OCI-LY7 (cell line): Measurements from ENCODE around the gene SOX18. TPM values are rescaled to one million over a fixed set of nuclear protein-coding genes. Genes with fewer than 3 reads are reported as not detected.

Experiments
- BruUV-seq: library from RNA; stranded (reverse); fragments of 400-500 nt; replicated peaks from 2 replicates; lab custom pipeline; 2021; lab: Mats Ljungman, UMichigan
- CTCF ChIA-PET: fragments of 300-600 bp; sonication (Branson Sonifier 250); formaldehyde crosslinking; loops from one replicate; lab custom pipeline; 2022; ENCODE audit warnings: antibody characterized with exemption; ENCODE audit not compliant: unreplicated experiment; lab: Charles Lee
- POLR2A ChIA-PET: fragments of 300-600 bp; sonication (Branson Sonifier 250); formaldehyde crosslinking; loops from one replicate; lab custom pipeline; 2022; ENCODE audit warnings: antibody characterized with exemption; lab: Charles Lee
- DNase-seq: peaks from one replicate; pipeline ENCODE4 v3.0.0-alpha.2; 2015; ENCODE audit warnings: low spot score
- H2AFZ ChIP-seq: fragments of 200-600 bp; sonication (generic), shearing (Covaris generic); 2 replicates; pipeline ENCODE4 v1.6.1; 2014; ENCODE audit warnings: mild to moderate bottlenecking, antibody characterized with exemption, low read length, moderate library complexity
- H3K27ac ChIP-seq: fragments of 200-600 bp; sonication (generic); 2 replicates; pipeline ENCODE4 v1.5.1; 2014; ENCODE audit warnings: mixed run types, low read depth, mild to moderate bottlenecking, moderate library complexity, low read length, inconsistent platforms; ENCODE audit not compliant: poor library complexity, severe bottlenecking
- H3K36me3 ChIP-seq: fragments of 200-600 bp; sonication (generic); 2 replicates; pipeline ENCODE4 v1.6.1; 2014; ENCODE audit warnings: mild to moderate bottlenecking, antibody characterized with exemption, low read length, moderate library complexity, mixed read lengths; ENCODE audit not compliant: insufficient read depth
- H3K4me1 ChIP-seq: fragments of 200-600 bp; sonication (generic); 2 replicates; pipeline ENCODE4 v1.5.1; 2014; ENCODE audit warnings: mild to moderate bottlenecking, low read length; ENCODE audit not compliant: insufficient read depth, poor library complexity, severe bottlenecking
- H3K4me2 ChIP-seq: fragments of 200-600 bp; sonication (generic); 2 replicates; pipeline ENCODE4 v1.6.1; 2014; ENCODE audit warnings: mild to moderate bottlenecking, low read length
- H3K4me3 ChIP-seq: fragments of 200-600 bp; sonication (generic); 2 replicates; pipeline ENCODE4 v1.5.1; 2014; ENCODE audit warnings: mild to moderate bottlenecking, low read depth, low read length; ENCODE audit not compliant: poor library complexity, severe bottlenecking
- H3K79me2 ChIP-seq: fragments of 200-600 bp; sonication (generic); 2 replicates; pipeline ENCODE4 v1.6.1; 2016; ENCODE audit warnings: low read depth, mild to moderate bottlenecking, low read length, moderate library complexity, mixed read lengths; ENCODE audit not compliant: insufficient read depth
- H3K9me2 ChIP-seq: fragments of 200-600 bp; sonication (generic); 2 replicates; pipeline ENCODE4 v1.6.1; 2016; ENCODE audit warnings: mild to moderate bottlenecking, low read length, mixed read lengths; ENCODE audit not compliant: insufficient read depth
- H3K9me3 ChIP-seq: fragments of 200-600 bp; sonication (generic); 2 replicates; pipeline ENCODE4 v1.6.1; 2014; ENCODE audit warnings: mild to moderate bottlenecking, mixed run types, low read length, mixed read lengths
- H4K20me1 ChIP-seq: fragments of 200-600 bp; sonication (generic); 2 replicates; pipeline ENCODE4 v1.6.1; 2014; ENCODE audit warnings: mild to moderate bottlenecking, antibody characterized with exemption, low read length, moderate library complexity, mixed read lengths; ENCODE audit not compliant: insufficient read depth
- EZH2phosphoT487 ChIP-seq: fragments of 200-600 bp; sonication (generic); IDR thresholded peaks from 2 replicates; pipeline ENCODE4 v1.6.1; 2018; ENCODE audit warnings: low read depth, borderline replicate concordance, mild to moderate bottlenecking, mixed run types, antibody characterized with exemption, low read length, moderate library complexity, mixed read lengths
- intact Hi-C: fragments of 100-400 bp; cut with micrococcal nuclease; formaldehyde crosslinking; loops from one replicate; pipeline ENCODE4 v1.10.0; 2022; ENCODE audit not compliant: unreplicated experiment
- total RNA-seq, 2 experiments: library from RNA; depleted of rRNA in 1 of 2; stranded (reverse); fragments of >200 nt in 1 of 2; shearing (Covaris generic) in 1 of 2; gene quantifications; 2 replicates each; pipeline ENCODE4 v1.2.3, GENCODE V29; 2014 to 2022
- TF ChIP-seq, protein P1 (sequence below): fragments of 200-600 bp; sonication (generic); conservative IDR thresholded peaks from 2 replicates; pipeline ENCODE4 v1.5.1; 2014; ENCODE audit warnings: mild to moderate bottlenecking, antibody characterized with exemption, low read length, moderate library complexity, mixed read lengths

Gene SOX18
- total RNA-seq, 2 experiments from 2014 or later = not detected

DNA sequence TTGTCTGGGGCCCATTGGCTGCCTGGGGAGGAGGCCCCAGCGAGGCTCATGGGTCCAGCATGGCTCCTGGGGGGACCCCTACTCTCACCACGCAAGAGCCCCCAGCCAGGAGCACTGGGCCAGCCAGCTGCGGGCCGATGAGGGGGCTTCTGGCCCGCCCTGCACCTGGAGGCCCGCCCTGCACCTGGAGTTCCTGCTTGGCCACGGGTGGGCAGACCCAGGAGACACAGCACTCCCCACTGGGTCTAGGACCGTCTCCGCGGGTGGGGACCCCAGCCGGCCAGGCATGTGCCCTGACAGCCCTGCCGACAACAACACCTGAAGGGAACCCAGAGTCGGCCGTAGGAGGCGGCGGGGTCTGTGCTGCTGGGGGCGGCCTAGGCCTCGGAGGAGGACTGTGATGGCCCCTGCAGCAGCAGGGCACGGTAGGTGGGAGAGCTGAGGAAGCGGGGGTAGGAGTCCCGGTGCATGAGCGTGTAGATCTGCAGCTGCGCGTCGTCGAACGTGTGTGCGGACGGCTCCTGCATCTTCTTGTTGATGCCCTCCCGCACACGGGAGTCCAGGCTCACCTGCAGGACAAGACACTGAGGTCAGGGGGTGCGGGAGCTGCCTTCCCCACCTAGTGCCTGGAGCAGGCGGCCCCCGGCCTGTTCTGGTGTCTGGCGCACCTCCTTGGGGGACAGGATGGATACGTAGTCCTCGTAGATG lies 24.2 kb upstream of the SOX18 start:
- Histone ChIP-seq H3K79me2 (peaks cover 8% of the 10 kb centered on the region; the same call in 1 of the 2 replicates), H3K4me1 (peaks cover 33% of the 10 kb centered on the region), H3K27ac (no peak overlapping the region), H3K4me2 (no peak overlapping the region), H4K20me1 (no peaks in the 10 kb centered on the region), H2AFZ (no peak overlapping the region), H3K9me2 (no peaks in the 10 kb centered on the region), H3K4me3 (no peak overlapping the region), H3K36me3 (peaks cover 43% of the 10 kb centered on the region; the same call in 1 of the 2 replicates), H3K9me3 (no peaks in the 10 kb centered on the region)
- intact Hi-C loops = no loop called here
- DNase-seq = no peak
- ChIA-PET POLR2A (no interaction called here), CTCF (no interaction called here)
- BruUV-seq = no TSS peak
- TF ChIP-seq, protein P1, sequence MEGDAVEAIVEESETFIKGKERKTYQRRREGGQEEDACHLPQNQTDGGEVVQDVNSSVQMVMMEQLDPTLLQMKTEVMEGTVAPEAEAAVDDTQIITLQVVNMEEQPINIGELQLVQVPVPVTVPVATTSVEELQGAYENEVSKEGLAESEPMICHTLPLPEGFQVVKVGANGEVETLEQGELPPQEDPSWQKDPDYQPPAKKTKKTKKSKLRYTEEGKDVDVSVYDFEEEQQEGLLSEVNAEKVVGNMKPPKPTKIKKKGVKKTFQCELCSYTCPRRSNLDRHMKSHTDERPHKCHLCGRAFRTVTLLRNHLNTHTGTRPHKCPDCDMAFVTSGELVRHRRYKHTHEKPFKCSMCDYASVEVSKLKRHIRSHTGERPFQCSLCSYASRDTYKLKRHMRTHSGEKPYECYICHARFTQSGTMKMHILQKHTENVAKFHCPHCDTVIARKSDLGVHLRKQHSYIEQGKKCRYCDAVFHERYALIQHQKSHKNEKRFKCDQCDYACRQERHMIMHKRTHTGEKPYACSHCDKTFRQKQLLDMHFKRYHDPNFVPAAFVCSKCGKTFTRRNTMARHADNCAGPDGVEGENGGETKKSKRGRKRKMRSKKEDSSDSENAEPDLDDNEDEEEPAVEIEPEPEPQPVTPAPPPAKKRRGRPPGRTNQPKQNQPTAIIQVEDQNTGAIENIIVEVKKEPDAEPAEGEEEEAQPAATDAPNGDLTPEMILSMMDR = no peak
- no peak for TF ChIP-seq EZH2phosphoT487

DNA sequence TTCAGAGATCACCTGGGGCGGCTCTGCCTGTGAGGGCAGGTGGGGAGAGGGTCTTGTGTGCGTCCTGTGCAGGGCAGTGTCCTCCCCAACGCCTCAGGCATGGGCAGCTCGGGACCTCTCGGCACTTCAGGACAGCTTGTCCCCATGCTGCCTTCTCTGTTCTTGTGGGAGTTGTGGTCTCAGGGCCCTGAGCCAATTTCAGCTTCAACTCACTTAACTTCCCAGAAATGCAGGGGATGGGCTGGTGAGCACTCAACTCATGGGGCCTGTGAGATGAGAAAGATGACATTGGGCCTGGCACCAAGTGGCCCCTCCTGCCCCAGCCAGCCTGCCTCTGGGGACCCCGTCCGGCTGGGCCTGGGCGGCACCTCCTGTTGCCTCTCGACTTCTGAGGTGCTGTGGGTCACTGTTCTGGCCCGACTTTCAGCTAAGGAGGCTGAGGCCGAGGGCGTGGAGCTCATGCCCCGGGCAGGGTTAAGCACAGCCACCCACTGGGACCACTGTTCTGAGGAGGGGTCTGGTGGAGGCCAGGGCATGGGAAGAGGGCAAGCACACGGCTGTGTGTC lies 23.1 kb upstream of the SOX18 start:
- no TSS peak for BruUV-seq
- DNase-seq = no peak
- ChIA-PET POLR2A (no interaction called here), CTCF (no interaction called here)
- H3K27ac ChIP-seq = no peak overlapping the region
- peaks cover 24% of the 10 kb centered on the region for H3K4me1 ChIP-seq
- no peaks in the 10 kb centered on the region for H3K9me3 ChIP-seq
- no peak overlapping the region for H3K4me2 ChIP-seq
- H4K20me1 ChIP-seq = no peaks in the 10 kb centered on the region
- peaks cover 6% of the 10 kb centered on the region; the same call in 1 of the 2 replicates for H3K79me2 ChIP-seq
- no peaks in the 10 kb centered on the region for H3K9me2 ChIP-seq
- no peak for TF ChIP-seq EZH2phosphoT487
- TF ChIP-seq, protein P1 = no peak
- H3K36me3 ChIP-seq = peaks cover 43% of the 10 kb centered on the region; the same call in 1 of the 2 replicates
- no peak overlapping the region for H3K4me3 ChIP-seq
- intact Hi-C loops = no loop called here
- H2AFZ ChIP-seq = no peak overlapping the region
